GM12892 (cell line): ENCODE results near the gene BANK1. TPM values are rescaled to one million over a fixed set of nuclear protein-coding genes. Genes with fewer than 3 reads are reported as not detected.

Experiments
- DNase-seq: peaks from one replicate; pipeline ENCODE4 v3.0.0; 2011; ENCODE audit not compliant: insufficient read length
- FAIRE-seq: peaks from 2 replicates; lab custom pipeline; 2011; peaks lifted over from hg19 to GRCh38; lab: Jason Lieb, UNC
- POLR2A ChIP-seq: IDR thresholded peaks from 2 replicates; pipeline ENCODE4 v1.6.1; 2011; ENCODE audit warnings: low read depth, low read length, control low read depth
- POLR2AphosphoS5 ChIP-seq: IDR thresholded peaks from 2 replicates; pipeline ENCODE4 v1.6.1; 2011; ENCODE audit warnings: low read depth, low read length, control low read depth
- TAF1 ChIP-seq: IDR thresholded peaks from 2 replicates; pipeline ENCODE4 v1.6.1; 2011; ENCODE audit warnings: low read depth, mild to moderate bottlenecking, control low read depth, low read length, borderline replicate concordance
- polyA plus RNA-seq: library from polyadenylated mRNA; unstranded; fragments of >200 nt; gene quantifications from one replicate; pipeline ENCODE4 v1.2.1, GENCODE V29; 2012; ENCODE audit warnings: missing spikeins, inconsistent platforms; ENCODE audit not compliant: missing spikeins

The BANK1 gene, protein sequence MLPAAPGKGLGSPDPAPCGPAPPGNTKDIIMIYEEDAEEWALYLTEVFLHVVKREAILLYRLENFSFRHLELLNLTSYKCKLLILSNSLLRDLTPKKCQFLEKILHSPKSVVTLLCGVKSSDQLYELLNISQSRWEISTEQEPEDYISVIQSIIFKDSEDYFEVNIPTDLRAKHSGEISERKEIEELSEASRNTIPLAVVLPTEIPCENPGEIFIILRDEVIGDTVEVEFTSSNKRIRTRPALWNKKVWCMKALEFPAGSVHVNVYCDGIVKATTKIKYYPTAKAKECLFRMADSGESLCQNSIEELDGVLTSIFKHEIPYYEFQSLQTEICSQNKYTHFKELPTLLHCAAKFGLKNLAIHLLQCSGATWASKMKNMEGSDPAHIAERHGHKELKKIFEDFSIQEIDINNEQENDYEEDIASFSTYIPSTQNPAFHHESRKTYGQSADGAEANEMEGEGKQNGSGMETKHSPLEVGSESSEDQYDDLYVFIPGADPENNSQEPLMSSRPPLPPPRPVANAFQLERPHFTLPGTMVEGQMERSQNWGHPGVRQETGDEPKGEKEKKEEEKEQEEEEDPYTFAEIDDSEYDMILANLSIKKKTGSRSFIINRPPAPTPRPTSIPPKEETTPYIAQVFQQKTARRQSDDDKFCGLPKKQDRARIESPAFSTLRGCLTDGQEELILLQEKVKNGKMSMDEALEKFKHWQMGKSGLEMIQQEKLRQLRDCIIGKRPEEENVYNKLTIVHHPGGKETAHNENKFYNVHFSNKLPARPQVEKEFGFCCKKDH
- polyA plus RNA-seq, result 9.1 TPM

GRCh38 chr4:101790521-101791181, at the start of gene BANK1:
Gene BANK1, plus strand, starts transcription at chr4:101790730. Its CDS starts 151 bp downstream, at chr4:101790881.
- TF ChIP-seq POLR2A (no peak; the same call in 1 of the 2 replicates), TAF1 (0 out of 2 replicates have a peak, but pooled peaks have one; percentile 8), POLR2AphosphoS5 (peak; percentile 31; the same call in 1 of the 2 replicates)
- FAIRE-seq, result peak; percentile 96
- peak; percentile 73 for DNase-seq

DNA sequence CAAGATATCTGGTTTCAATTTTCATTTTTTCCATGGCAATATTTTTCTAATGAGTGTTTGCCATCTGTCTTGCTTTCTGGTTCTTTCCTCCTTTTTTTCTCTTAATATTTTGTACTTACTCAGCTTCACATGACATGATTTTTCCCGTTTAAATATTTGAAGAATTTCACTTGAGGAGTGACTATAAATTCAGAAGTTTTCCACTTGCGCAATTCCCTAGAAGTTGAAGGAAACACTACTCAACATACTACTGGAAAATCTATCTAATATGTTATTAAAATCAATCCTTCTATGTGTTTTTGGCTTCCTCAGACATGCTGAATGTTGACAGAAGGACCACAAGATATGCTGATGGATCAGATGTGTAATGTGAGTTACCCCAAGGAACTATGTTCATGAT, 36.8 kb upstream of the BANK1 start:
- TF ChIP-seq POLR2AphosphoS5, result no peak
- no peak for TF ChIP-seq POLR2A
- TF ChIP-seq TAF1, result no peak
- FAIRE-seq, result no peak
- no peak for DNase-seq

DNA sequence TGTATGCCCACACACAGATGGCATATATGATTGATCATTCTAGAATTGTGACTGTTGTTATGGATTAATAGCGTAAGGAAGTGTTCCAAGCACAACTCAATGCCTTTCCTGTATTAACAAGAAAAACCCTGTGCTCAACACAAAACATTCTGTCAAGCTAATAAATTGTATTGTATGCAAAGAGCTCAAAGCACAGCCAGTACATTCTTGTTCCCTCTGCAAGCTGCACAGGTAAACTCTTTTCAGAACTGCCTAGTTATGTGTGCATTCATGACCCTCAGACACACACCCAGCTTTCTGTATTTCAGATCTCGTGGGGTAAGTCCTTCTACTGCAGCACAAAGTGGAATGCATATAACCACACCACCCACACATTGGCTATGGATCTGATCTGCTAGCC, 34.3 kb upstream of the BANK1 start:
- no peak for FAIRE-seq
- DNase-seq, result no peak
- no peak for TF ChIP-seq POLR2A
- no peak for TF ChIP-seq POLR2AphosphoS5
- TF ChIP-seq TAF1, result no peak

DNA sequence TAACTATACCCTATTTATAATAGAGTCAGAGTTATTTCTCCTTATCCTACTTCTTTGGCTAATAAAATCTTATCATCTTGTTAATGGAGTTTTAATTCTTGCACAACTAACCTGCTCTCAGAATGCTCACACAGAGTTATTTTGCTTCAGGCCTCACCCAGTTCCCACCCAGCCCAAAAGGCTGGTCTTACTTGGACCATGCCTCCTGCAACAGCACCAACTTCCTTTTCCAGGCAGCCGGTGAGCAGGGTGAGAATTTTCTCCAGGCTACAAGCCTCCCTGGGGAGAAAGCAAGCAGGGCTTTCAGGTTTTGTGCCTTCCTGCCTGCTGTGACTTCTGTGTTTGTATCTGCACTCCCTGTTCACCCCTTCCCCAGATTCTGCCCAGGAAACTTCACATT, 29.1 kb upstream of the BANK1 start:
- FAIRE-seq (no peak), DNase-seq (no peak)
- TF ChIP-seq TAF1, result no peak

DNA sequence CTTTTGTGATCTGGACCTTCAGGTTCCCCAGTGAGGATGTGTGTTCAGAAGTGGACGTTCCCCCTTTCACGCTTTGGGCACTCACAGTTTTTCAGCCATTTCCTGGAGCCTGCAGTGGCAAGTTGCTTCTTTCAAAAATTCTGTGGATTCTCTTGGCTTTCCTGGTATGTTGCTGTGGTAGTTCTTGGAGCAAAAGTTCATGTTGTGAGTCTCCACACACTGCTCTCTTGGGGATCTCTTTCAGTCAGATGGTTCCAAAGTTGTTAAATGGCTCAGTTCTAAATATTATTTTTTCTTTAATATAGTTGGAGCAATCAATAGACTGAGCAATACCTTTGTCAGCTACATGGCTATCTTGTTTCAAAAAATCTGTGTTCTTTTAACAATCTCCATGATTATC, 28.5 kb upstream of the BANK1 start:
- TF ChIP-seq POLR2AphosphoS5 (no peak), TAF1 (no peak), POLR2A (no peak)
- DNase-seq, result no peak
- no peak for FAIRE-seq

DNA sequence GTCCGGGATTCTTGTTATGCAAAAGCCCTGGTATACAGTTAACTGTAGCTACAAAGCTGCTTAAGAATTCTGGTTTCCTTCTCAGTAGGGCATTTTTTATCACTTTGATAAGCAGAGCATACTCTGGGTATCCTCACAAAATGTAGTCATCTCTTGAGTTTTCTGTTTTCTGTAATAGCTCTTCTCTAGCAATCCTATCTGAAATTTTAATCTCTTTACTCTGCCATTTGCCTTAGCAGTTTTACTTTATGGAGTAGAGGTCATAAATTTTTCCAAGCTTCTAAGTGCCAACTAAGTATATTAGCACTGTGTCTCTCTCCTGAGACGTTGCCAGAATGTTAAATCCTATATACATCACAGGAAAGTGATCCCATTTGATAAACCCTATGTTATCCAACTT, 28.0 kb upstream of the BANK1 start:
- FAIRE-seq, result no peak

DNA sequence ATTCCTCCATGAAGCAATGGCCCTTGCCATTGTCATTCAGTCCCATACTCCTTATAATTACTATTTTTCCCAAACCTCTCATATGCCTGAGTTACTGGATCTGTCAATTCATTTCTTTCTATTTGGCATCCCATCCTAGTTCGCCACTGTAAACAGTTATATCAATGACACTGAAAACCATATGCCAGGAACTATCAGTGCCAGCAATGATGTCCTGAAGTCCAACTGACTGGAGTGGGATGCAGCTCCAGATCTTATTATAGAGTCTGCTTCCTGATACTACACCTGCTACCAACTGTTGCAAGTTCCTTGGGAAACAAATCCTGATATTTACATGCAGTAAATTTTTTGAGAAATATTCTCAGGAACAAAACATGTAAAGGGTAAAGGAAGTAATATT, 27.0 kb upstream of the BANK1 start:
- DNase-seq, result no peak
- no peak for FAIRE-seq
- TF ChIP-seq TAF1, result no peak
- no peak for TF ChIP-seq POLR2AphosphoS5
- no peak for TF ChIP-seq POLR2A

More for the DNA sequence above, 28.0 kb upstream of the BANK1 start:
- DNase-seq, result no peak
- TF ChIP-seq POLR2A (no peak), POLR2AphosphoS5 (no peak), TAF1 (no peak)

- DNase-seq, result no peak
- no peak for FAIRE-seq
- TF ChIP-seq TAF1 (no peak), POLR2A (no peak), POLR2AphosphoS5 (no peak)
These were observed 15.7 kb upstream of the BANK1 start for GRCh38 chr4:101774807-101775206.

DNA sequence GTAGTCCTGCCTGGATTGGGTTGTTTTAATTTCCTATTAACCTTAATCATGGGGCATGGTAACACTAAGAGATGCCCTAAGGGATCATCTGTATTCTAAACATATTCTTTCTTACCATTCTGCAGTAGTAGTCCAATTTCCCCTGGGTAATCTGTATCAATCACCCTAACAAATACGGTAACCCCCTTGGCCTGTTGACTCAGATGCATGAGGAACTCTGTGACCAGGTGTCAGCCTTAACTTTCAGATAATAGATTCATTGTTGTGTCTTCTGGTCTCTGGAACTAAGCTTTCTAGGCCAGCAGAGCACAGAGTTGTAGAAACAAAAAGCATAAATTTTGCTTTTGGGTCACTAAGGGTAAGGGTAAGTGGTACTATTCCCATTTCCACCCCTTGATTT, 13.1 kb upstream of the BANK1 start:
- TF ChIP-seq POLR2A, result no peak
- no peak for TF ChIP-seq TAF1
- FAIRE-seq (no peak), DNase-seq (no peak)

DNA sequence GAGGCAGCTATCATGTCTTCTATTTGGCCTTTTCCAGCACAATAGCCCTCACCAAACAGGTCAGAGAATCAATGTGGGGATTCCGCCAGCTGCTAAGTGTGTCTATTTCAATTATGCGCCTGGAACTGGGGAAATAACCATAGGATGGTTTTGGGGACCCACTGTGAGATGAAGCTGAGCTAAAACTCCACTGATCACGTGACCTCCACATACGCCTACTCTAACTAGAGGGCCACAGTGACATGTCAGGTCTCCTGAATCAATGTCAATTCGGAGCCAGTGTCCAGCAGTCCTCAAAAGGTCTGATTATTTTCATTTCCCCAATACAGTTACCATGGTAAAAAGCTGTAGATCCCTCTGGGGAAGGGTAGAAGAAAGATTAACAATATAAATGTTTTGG, 10.2 kb upstream of the BANK1 start:
- DNase-seq, result no peak
- TF ChIP-seq POLR2AphosphoS5 (no peak), POLR2A (no peak), TAF1 (no peak)
- no peak for FAIRE-seq

DNA sequence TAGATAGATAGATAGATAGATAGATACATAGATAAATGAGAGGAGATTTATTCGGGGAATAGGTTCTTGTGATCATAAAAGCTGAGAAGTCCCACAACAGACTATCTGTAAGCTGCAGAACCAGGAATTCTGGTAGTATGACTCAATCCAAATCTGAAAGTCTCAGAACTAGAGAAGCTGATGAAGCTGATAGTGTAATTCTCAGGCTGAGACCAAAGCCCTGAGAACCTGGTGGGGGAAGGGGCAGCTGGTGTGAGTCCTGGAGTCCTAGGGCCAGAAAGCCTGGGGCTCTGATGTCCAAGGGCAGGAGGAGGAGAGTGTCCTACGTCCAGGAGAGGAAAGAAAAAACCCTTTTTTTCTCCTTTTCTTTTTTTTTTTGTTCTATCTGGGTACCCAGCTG, 8.0 kb upstream of the BANK1 start:
- DNase-seq (no peak), FAIRE-seq (no peak)
- TF ChIP-seq POLR2A (no peak), POLR2AphosphoS5 (no peak)
